Measurements from ENCODE around the gene C17orf100.
"Not testable (repeated sequence)": the region's sequence is repeated elsewhere in the genome, so short reads cannot be mapped to it uniquely, and the experiment has no call there.

The C17orf100 gene

DNA sequence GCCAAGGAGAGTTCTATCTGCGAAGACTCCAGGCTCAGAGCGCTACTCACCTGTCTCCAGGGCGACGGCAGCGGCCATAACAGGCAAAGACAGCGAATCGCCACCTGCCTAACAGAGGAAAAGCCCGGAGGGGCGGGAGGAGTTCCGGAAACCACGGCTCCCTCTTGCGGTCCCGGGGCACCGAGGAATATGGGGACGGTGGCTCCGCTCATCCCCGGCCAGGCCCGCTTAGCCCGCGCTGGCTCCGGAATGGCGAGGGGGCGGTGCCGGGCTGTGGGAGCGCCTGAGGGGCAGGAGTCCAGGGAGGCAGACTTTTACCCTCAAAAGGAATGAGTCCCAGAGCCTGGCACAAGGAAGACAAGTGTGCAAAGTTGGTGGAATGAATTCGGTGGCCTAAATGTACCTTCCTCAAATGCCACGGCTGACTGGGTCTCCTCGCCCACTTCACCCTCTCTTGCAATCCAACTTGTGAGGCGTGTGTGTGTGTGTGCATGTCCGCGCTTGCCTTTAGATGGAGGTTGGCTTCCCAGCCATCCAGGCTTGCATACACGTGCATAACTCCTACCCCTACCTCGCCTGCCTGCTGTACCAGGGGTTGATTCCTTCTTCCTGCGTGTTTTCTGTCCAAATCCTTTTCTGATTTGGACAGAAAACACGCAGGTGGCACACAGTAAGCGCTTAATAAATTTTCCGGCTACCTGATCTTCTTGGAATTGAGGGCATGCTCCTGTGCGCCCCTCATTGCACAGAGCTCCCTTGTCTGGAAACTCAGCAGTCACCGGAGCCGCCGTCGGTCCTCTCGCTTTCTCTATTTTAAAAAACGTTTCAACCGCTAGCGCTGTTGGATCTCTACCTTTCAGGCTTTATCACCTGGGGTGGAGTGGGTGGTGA lies 3.5 kb downstream of the C17orf100 start:
- peak; percentile 10 for DNase-seq (ENCODE audit: low read depth)
- H3K4me3 ChIP-seq (replicated peaks; ENCODE audit: low read depth, low read length), result no peak overlapping the region
- TF ChIP-seq, protein P1, sequence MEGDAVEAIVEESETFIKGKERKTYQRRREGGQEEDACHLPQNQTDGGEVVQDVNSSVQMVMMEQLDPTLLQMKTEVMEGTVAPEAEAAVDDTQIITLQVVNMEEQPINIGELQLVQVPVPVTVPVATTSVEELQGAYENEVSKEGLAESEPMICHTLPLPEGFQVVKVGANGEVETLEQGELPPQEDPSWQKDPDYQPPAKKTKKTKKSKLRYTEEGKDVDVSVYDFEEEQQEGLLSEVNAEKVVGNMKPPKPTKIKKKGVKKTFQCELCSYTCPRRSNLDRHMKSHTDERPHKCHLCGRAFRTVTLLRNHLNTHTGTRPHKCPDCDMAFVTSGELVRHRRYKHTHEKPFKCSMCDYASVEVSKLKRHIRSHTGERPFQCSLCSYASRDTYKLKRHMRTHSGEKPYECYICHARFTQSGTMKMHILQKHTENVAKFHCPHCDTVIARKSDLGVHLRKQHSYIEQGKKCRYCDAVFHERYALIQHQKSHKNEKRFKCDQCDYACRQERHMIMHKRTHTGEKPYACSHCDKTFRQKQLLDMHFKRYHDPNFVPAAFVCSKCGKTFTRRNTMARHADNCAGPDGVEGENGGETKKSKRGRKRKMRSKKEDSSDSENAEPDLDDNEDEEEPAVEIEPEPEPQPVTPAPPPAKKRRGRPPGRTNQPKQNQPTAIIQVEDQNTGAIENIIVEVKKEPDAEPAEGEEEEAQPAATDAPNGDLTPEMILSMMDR (IDR thresholded peaks at IDR 0.05; ENCODE audit: low read length, missing control alignments), result no peak

DNA sequence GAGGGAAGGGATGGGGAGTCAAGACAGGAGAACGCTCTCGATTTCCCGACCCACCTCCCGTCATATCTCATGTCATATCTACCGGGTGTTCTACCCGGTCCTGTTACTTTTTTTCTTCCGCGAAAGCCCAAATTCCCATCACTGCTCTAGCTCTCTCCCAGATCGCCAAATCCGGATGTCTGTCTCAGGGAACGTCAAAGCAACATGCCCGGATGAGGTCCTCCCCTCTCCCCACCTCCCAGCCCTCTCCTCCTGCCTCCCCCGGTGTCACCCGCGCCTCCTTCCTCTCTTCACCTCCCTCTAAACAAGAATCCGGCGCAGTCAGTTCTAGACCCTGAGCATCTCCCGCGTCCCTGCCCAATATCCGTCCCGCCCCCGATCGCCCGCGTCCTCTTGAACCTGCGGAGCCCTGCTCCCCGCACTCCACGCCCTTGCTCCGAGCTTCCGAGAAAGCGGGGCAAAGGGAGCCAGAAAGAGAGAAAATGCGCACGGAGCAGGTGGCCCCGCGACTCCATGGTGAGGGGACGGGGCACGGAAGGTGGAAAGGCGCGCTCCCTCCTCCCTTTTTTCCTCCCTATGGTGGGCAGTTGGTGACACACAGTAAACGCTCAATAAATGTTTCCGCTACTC lies 4.3 kb downstream of the C17orf100 start:
- H3K4me3 ChIP-seq (replicated peaks; ENCODE audit: low read depth, low read length); DNase-seq (ENCODE audit: low read depth): not testable (repeated sequence)

DNA sequence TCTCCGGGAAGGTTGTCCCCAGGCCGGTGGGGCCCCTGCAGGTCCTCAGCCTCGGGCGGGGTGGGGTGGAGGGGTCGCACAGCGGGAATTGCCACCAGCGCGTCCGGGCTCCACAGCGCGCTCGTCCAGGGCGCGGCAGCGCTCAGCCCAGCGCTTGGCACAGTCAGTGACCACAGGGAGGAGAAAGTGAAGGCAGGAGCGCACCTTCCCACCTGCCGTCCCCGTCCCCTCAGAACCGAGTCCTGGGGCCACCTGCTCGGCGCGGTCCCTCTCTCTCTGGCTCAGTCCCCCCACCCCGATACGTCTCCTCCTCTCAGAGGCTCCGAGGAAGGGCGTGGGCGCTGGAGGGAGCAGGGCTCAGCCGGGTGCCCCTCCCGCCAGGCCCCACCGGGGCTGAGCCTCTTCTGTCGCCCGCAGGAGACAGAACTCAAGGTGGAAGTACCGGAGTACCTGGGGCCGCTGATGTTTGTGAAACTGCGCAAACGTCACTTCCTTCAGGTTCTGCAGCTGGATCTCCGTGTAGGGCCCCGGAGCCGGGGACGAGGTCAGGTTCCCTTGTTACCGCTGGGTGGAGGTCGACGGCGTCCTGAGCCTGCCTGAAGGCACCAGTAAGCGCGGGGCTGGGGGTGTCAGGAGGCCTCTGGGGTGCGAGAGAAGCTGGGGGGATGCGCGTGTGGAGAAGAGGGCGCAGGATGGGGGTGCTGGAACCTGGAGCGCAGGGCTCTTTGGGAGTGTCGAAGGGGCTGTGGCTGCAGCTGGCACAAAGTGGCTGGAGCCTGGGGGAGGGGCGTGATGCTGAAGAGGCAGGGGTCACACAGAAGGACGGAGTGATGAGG lies 5.5 kb downstream of the C17orf100 start:
- not testable (repeated sequence) for H3K4me3 ChIP-seq (replicated peaks; ENCODE audit: low read depth, low read length); DNase-seq (ENCODE audit: low read depth)

DNA sequence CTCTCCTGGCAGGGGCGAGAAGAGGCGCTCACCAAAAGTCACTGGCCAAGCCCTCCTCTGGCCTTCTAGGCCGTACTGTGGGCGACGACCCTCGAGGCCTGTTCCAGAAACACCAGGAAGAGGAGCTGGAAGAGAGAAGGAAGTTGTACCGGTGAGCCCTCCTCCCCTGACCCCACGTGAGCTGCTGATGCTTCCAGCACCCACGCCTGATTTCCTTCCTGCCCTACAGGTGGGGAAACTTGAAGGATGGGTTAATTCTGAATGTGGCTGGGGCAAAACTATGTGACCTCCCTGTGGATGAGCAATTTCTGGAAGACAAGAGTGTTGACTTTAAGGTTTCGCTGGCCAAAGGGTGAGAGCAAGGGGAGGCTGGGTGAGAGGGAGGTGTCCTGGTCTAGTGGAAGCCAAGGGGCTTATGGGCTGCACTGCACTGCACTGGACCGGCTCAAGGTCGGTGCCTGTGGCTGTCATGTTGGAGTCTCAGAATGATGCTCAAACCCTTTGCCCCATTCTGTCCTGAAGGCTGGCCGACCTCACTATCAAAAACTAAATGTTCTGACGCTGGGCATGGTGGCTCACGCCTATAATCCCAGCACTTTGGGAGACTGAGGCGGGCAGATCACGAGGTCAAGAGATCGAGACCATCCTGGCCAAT lies 6.2 kb downstream of the C17orf100 start:
- no peak for DNase-seq (ENCODE audit: low read depth)
- TF ChIP-seq, protein P1 (IDR thresholded peaks at IDR 0.05; ENCODE audit: low read length, missing control alignments), result no peak
- H3K4me3 ChIP-seq (replicated peaks; ENCODE audit: low read depth, low read length), result no peak overlapping the region

DNA sequence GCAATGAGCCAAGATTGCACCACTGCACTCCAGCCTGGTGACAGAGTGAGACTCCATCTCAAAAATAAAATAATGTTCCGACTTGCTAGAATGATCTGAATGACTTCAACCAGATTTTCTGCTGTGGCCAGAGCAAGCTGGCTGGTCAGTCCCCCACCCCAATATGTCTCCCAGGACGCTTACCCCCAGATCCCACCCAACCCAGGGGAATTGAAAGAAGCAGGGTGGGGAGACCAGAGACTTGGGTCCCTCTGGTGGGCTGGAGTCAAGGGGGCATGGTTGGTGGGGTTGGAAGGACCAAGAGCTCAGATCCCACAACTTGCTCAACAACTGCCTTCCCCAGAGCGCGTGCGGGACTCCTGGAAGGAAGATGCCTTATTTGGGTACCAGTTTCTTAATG lies 6.8 kb downstream of the C17orf100 start:
- H3K4me3 ChIP-seq (replicated peaks; ENCODE audit: low read depth, low read length); DNase-seq (ENCODE audit: low read depth): not testable (repeated sequence)

DNA sequence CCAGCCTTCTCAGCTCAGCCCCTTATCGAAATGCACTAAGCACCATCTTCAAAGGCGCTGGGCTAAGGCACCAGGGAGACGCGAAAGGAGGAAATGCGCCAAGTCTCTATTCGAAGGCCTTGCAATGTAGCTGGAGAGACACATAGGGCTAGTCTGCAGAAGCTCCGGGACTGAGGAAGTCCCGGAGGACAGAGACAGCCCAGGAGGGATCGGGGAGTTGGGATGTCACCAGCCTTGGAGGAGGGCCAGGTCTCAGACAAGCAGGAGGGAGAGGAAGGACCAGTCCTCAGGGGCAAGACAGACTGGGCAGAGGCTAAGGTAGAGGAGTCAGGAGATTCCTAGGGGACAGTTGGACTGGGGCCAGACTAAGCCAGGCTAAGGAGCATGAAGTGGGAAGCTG lies 8.5 kb downstream of the C17orf100 start:
- H3K4me3 ChIP-seq (replicated peaks; ENCODE audit: low read depth, low read length), result no peak overlapping the region
- DNase-seq (ENCODE audit: low read depth), result no peak
- TF ChIP-seq, protein P1 (IDR thresholded peaks at IDR 0.05; ENCODE audit: low read length, missing control alignments), result no peak

DNA sequence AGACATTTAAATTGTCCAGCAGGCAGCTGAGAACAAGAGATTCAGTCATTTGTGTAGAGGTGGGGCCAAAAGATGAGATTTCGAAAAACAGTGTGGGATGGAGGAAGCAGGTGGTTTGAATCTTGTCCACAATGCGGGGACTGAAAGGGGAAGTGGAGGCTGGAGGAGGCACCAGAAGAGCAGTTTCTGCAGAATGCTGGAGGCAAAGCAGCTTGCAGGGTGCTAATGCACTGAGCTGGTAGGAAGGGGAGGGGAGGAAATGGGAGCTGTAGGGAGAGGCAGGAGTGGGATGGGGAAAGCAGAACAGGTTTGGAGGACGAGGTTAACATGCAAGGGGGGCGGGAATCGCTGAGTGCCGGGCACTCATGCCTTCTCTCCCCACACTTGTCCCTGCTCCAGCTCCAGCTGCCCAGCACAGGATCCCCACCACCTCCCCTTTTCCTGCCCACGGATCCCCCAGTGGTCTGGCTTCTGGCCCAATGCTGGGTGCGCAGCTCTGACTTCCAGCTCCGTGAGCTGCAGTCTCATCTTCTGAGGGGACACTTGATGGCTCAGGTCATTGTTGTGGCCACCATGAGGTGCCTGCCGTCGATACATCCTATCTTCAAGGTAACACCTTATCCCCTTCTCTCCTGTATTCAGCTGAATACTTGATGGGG lies 9.4 kb downstream of the C17orf100 start:
- no peak overlapping the region for H3K4me3 ChIP-seq (replicated peaks; ENCODE audit: low read depth, low read length)
- TF ChIP-seq, protein P1 (IDR thresholded peaks at IDR 0.05; ENCODE audit: low read length, missing control alignments), result no peak
- DNase-seq (ENCODE audit: low read depth), result no peak

Measured in fibroblast of pulmonary artery (primary cell).